Tongue (tissue), 2 donors: ENCODE measurements around the gene TMEM38A. TPM values are rescaled to one million over a fixed set of nuclear protein-coding genes. Genes with fewer than 3 reads are reported as not detected.
A peak's percentile ranks its signal among the peaks of the same experiment; 100 is the strongest.

Experiments used
- DNase-seq: peaks from one replicate; pipeline ENCODE4 v3.0.0-alpha.2; 2015
- total RNA-seq: library from RNA; depleted of rRNA; stranded (reverse); fragments of >200 nt; gene quantifications from one replicate; pipeline ENCODE4 v1.2.3, GENCODE V29; 2014

Gene TMEM38A, protein sequence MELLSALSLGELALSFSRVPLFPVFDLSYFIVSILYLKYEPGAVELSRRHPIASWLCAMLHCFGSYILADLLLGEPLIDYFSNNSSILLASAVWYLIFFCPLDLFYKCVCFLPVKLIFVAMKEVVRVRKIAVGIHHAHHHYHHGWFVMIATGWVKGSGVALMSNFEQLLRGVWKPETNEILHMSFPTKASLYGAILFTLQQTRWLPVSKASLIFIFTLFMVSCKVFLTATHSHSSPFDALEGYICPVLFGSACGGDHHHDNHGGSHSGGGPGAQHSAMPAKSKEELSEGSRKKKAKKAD
- 97.2 TPM for total RNA-seq

GRCh38 chr19:16660763-16661479 is at the start of gene TMEM38A:
Gene TMEM38A (plus strand): TSS chr19:16661139. CDS start chr19:16661218, 79 bp downstream.
- DNase-seq: peak; percentile 78

- no peak for DNase-seq
Measured at GRCh38 chr19:16612636-16613035, 48.3 kb upstream of the TMEM38A start.

DNA sequence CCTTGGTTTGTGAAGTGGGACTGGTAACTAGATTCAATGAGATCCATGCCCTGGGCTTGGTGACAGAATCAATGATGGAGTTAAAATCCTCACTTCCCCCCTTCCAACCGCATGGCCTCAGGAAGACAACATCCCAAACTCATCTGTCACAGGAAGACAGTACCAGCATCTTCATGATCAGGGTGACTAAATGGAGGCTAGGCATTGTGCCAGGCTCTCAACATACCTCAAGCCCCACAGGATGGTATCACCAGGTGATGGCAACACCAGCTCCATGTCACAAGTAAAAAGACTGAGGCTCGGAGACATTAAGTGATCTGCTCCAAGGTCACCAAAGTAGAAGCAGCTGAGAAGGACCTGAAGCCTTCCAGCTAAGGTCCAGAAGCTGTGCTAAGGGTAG is 47.1 kb upstream of the TMEM38A start:
- no peak for DNase-seq

- no peak for DNase-seq
Measured at GRCh38 chr19:16614941-16615340, 46.0 kb upstream of the TMEM38A start.

- DNase-seq: no peak
Measured at GRCh38 chr19:16615808-16616207, 45.1 kb upstream of the TMEM38A start.

GRCh38 chr19:16618248-16618647 is 42.7 kb upstream of the TMEM38A start:
- DNase-seq: no peak

DNA sequence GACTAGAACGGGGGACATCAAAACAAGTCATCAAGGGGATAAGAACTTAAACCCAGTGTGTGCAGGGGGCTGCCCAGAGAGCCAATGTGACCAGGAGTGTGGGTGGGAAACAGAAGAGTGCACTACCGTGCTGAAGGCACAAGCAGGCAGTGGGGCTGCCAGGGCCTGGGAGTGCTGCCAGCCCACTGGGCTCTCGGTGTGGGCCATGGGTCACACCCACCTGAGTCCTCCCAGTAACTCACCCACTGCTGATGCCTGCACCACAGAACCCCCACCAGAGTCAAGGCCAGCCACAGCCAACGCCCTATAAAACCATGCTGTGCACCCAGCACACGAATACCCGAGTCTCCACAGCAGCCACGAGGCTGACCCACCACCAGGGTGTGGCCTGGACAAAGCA is 41.5 kb upstream of the TMEM38A start:
- no peak for DNase-seq

DNA sequence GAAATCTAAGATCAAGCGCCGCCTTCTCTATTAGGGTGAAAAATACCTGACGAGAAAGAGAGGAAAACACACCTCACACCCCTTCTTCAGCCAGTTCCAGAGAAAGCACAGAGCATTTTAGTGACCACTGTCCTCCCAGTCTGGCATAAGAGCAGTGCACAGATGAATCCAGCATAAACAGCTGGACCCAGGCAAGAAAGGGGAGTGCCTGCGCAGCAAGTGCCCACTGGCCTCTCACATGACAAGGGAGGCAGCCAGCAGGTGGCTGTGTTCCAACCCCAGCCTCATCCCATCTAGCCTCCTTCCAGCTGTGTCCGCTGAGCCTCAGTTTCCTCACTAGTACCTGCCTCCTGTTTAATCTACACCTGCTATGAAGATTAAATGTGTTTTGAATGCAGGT is 40.9 kb upstream of the TMEM38A start:
- DNase-seq: peak; percentile 46

DNA sequence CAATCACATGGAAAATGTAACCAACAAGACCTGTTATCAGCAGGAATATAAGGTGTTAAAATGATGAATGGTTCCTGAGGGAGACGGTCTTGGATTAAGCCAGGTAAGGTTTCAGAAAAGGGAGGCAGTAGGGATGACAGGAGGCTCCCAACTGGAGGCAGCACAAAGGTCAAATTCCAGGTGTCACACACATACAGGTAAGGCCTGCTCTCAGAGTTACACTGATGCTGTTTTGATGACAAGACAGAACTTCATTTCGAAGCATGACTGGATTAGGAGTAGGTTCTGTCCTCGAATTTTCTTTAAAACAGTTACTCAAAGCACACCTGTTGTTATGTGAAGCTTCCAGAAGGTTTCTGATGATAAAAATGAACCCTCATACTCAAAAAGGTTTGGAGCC is 40.4 kb upstream of the TMEM38A start:
- DNase-seq: no peak

- no peak for DNase-seq
Measured at GRCh38 chr19:16621165-16621800, 39.7 kb upstream of the TMEM38A start.

- no peak for DNase-seq
Measured at GRCh38 chr19:16623066-16623465, 37.9 kb upstream of the TMEM38A start.

DNA sequence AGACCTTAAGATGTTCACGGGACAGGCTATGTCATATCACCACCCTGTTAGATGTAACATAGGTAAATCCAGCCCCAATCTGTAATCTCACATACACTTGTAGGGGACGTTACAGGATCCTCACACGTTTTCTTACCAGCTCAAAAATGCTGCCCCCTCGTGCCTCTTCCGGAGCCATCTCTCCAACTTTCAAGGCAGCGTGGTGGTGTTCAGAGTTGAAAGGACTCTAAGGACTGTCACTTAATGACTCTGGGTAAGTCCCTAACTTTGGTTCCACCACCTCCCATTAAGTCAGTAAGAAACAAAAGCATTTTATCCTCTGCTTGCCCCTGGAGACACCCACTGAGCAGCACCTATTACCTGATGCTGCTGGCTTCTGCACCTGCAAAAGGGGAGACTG is 37.4 kb upstream of the TMEM38A start:
- no peak for DNase-seq

DNA sequence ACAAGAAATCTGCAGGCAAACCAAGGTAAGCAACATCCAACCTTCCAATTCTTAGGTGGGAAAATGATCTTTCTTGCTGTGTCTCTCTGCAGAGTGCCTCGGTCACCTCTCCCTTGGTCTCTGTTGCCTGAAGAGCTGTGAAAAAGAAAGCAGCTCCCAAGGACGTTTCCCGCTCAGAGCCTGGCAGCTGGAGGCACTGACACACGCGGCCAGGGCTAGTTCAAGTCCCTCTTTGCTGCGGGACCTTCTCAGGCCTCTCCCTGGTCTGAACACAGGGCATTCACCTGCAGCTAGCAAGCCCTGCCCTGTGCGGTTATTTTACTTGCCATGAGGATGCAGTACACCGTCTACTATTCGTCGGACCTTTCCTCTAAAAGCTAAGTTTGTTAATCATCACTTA is 36.7 kb upstream of the TMEM38A start:
- DNase-seq: no peak

GRCh38 chr19:16625163-16625958 is 35.6 kb upstream of the TMEM38A start:
- DNase-seq: no peak

GRCh38 chr19:16626796-16627192 is 34.1 kb upstream of the TMEM38A start:
- DNase-seq: no peak

DNA sequence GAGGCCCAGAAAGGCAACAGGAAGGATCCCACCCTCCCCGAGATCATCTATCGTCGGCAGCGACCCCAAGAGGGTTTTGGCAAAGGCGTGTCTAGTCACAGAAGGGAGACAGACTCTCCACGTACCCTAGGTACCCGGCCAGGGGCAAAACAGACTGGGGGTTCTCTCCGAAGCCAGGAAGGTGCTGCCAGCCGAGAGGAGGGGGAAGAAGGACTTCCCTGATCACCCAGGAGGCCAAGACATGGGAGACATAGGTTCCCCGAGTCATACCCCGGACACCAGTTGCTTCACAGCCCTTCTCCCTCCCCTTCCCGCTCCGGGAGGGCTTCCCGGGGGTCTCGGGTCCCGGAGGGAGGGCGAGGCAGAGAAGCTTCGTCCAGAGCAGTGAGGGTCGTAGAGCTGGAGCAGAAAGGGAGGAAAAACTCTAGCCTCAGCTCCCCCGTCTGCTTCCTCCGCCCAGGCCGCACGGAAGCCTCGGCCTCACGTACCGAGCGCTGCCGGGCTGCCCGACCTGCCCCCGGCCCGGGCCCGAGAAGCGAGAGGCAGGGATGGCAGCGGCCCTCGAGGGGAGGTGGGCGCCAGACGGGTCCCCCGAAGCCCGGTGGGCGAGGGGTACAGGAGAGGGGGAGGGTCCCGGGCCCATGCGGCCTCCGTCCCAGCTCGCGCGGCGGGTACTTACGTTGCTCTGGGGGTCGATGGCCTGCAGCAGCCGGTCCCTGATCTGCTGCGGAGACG is 33.6 kb upstream of the TMEM38A start:
- no peak for DNase-seq

DNA sequence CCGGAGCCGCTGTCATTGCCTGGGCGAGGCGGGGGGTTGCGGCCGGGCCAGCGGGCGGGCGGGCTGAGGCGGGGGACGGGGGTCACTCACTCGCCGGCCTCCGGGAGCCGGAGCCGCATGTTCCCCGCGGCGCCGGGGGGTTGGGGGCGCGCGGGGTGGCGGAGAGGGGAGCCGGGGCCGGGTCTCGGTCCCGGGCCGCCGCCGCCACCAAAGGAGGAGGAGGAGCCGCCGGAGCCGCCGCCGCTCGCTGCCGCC is 33.1 kb upstream of the TMEM38A start:
- no peak for DNase-seq

GRCh38 chr19:16628183-16628983 is 32.6 kb upstream of the TMEM38A start, which contains the start of gene MED26:
Gene MED26 (minus strand): TSS chr19:16628204. CDS start chr19:16627943, 261 bp downstream.
- DNase-seq: peak; percentile 97

DNA sequence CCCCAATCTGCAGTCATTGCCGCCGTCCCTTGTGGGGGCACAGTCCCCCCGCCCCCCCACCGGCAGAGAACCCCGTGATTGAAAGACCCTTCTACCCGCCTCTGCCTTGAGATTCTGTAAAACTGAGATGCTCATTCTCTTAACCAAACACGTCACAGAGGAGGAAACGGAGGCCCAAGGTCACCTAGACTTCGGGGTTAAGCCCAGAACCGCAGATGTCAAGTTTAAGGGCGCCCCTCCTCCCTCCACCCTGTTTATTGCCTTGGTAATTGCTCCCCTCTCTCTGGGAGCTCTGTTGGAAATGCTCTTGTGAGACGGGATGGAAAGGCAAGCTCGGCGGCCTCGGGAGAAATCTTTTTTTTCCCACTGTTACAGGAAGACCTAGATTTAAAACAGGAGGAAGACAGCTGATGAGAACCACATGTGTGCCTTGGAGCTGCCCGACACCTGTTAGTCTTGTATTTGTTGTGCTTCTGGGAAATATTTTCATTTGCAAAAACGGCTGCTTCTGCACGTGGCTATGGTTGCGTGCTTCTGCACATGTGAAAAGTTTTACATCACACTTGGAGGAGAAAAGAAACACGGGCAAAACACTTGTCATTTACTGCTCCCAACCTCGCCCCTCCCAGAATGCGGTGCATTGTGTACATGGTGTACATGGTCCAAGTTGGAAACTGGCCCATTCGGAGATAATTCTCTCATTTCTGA is 31.8 kb upstream of the TMEM38A start:
- DNase-seq: peak; percentile 95

DNA sequence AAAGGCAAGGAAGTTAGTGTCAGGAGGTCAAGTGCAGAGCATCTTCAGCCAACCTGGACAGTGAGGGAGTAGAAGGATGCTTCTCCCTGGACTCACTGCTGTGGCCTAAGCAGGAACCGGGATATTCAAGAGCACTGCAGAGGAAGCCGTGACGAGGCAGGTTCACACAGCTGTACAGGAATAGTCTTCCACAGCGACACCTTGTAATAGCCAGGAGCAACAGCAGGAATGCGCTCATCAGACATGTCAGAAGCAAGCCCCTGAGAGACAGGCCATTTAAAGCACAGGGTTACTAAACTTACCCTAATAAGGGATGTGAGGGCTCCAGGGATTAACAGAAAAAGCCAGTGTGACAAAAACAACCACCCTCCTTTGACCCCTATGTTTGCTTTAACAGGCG is 29.5 kb upstream of the TMEM38A start:
- DNase-seq: no peak

DNA sequence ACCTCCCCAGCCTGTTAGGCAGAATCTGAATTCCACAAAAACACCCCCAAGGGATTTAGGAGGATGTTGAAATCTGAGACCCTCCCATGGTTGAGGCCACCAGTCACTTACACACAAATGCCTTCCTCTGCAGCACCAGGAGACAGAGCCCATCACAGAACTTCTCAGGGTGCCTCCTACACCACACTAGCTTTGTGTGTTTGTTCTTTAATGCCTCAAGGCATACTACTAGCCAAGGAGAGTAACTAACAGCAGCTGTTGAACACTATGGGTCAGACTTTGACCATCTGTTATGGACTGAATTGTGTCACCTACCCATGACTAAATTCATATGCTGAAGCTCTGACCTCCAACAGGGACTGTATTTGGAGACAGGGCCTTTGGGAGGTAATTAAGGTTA is 23.4 kb upstream of the TMEM38A start:
- DNase-seq: no peak
